ENCODE measurements around the gene KRTAP4-1. TPM values are rescaled to one million over a fixed set of nuclear protein-coding genes. Genes with fewer than 3 reads are reported as not detected.
"Not testable (repeated sequence)": the region's sequence is repeated elsewhere in the genome, so short reads cannot be mapped to it uniquely, and the experiment has no call there.

Gene KRTAP4-1
- total RNA-seq, 4 donors from 2014 or later = not detected

GRCh38 chr17:41211845-41212466 lies 27.2 kb upstream of the KRTAP4-1 start:
- no peak for DNase-seq (ENCODE audit: extremely low spot score)
- peaks cover 0 to 24% (median 0%) of the 10 kb centered on the region in 4 donors for H3K27me3 ChIP-seq
- H3K9me3 ChIP-seq = no peaks in the 10 kb centered on the region
- H3K27ac ChIP-seq (replicated peaks in 1 of 4) = no peak overlapping the region
- 29% methylated on average over 1 of the region's 1 CpG for WGBS
- no peaks in the 10 kb centered on the region for H3K4me1 ChIP-seq
- no peak overlapping the region for H3K4me3 ChIP-seq
- H3K36me3 ChIP-seq = no peaks in the 10 kb centered on the region
- intact Hi-C loops (cut with DNase I) = no loop called here
- TF ChIP-seq EP300 (IDR thresholded peaks at IDR 0.05) (no peak), POLR2A (IDR thresholded peaks at IDR 0.05; ENCODE audit: low read depth) (no peak), POLR2AphosphoS5 (IDR thresholded peaks at IDR 0.05) (no peak), CTCF (IDR thresholded peaks at IDR 0.05) (no peak)

GRCh38 chr17:41199421-41200078 lies 14.8 kb upstream of the KRTAP4-1 start:
- intact Hi-C loops (cut with DNase I) = no loop called here
- no peak for DNase-seq (ENCODE audit: extremely low spot score)
- Histone ChIP-seq H3K4me1 (no peaks in the 10 kb centered on the region), H3K27ac (replicated peaks in 1 of 4) (no peak overlapping the region), H3K4me3 (no peak overlapping the region), H3K27me3 (no peaks in the 10 kb centered on the region), H3K36me3 (no peaks in the 10 kb centered on the region), H3K9me3 (peaks cover 0 to 7% (median 0%) of the 10 kb centered on the region in 4 donors)
- 65% methylated on average over 4 of the region's 5 CpGs for WGBS
- TF ChIP-seq EP300 (IDR thresholded peaks at IDR 0.05) (no peak), POLR2A (IDR thresholded peaks at IDR 0.05; ENCODE audit: low read depth) (no peak), POLR2AphosphoS5 (IDR thresholded peaks at IDR 0.05) (no peak), CTCF (IDR thresholded peaks at IDR 0.05) (no peak)

GRCh38 chr17:41196068-41196467 lies 11.4 kb upstream of the KRTAP4-1 start:
- intact Hi-C loops (cut with DNase I) = no loop called here

GRCh38 chr17:41190328-41190727 lies 5.6 kb upstream of the KRTAP4-1 start:
- intact Hi-C loops (cut with DNase I) = no loop called here
- Histone ChIP-seq H3K36me3 (no peaks in the 10 kb centered on the region), H3K27ac (replicated peaks in 1 of 4) (no peak overlapping the region), H3K4me1 (no peaks in the 10 kb centered on the region), H3K9me3 (no peaks in the 10 kb centered on the region), H3K27me3 (peaks cover 0 to 18% (median 0%) of the 10 kb centered on the region in 4 donors), H3K4me3 (no peak overlapping the region)
- no peak for DNase-seq (ENCODE audit: extremely low spot score)
- 87% methylated on average over 3 of the region's 3 CpGs for WGBS
- no peak for TF ChIP-seq CTCF (IDR thresholded peaks at IDR 0.05)
- no peak for TF ChIP-seq POLR2A (IDR thresholded peaks at IDR 0.05; ENCODE audit: low read depth)
- no peak for TF ChIP-seq POLR2AphosphoS5 (IDR thresholded peaks at IDR 0.05)
- TF ChIP-seq EP300 (IDR thresholded peaks at IDR 0.05) = no peak

More at GRCh38 chr17:41196068-41196467, 11.4 kb upstream of the KRTAP4-1 start:
- Histone ChIP-seq H3K36me3 (no peaks in the 10 kb centered on the region), H3K4me3 (no peak overlapping the region), H3K4me1 (no peaks in the 10 kb centered on the region), H3K27me3 (no peaks in the 10 kb centered on the region), H3K9me3 (peaks cover 0 to 7% (median 0%) of the 10 kb centered on the region in 4 donors), H3K27ac (replicated peaks in 1 of 4) (no peak overlapping the region)
- DNase-seq (ENCODE audit: extremely low spot score) = no peak
- 37% methylated on average over 1 of the region's 1 CpG for WGBS
- TF ChIP-seq POLR2A (IDR thresholded peaks at IDR 0.05; ENCODE audit: low read depth) = no peak
- TF ChIP-seq POLR2AphosphoS5 (IDR thresholded peaks at IDR 0.05) = no peak
- TF ChIP-seq EP300 (IDR thresholded peaks at IDR 0.05) = no peak
- TF ChIP-seq CTCF (IDR thresholded peaks at IDR 0.05) = no peak

- H3K27me3 ChIP-seq = peaks cover 0 to 20% (median 0%) of the 10 kb centered on the region in 4 donors
- H3K4me1 ChIP-seq; H3K9me3 ChIP-seq; H3K36me3 ChIP-seq; intact Hi-C loops (cut with DNase I); H3K27ac ChIP-seq (replicated peaks in 1 of 4); DNase-seq (ENCODE audit: extremely low spot score); H3K4me3 ChIP-seq: not testable (repeated sequence)
- WGBS = 57% methylated on average over 1 of the region's 1 CpG
These were observed 5.2 kb upstream of the KRTAP4-1 start, which contains the start of gene KRTAP9-1 for GRCh38 chr17:41189837-41190318. KRTAP9-1 (plus strand) TSS chr17:41189887; CDS start chr17:41189887, 0 bp downstream.
